Putamen (tissue), 1 donor: Measurements from ENCODE around the gene CLOCK.

Source experiments
- DNase-seq: peaks from one replicate; pipeline ENCODE4 v3.0.0-alpha.2; 2016; ENCODE audit warnings: low spot score

CLOCK gene

GRCh38 chr4:55475394-55476243 lies 71.1 kb downstream of the CLOCK start:
- DNase-seq = no peak

GRCh38 chr4:55469979-55470378 lies 76.7 kb downstream of the CLOCK start:
- DNase-seq = no peak

GRCh38 chr4:55468724-55469123 lies 78.0 kb downstream of the CLOCK start:
- DNase-seq = no peak

GRCh38 chr4:55466001-55466400 lies 80.7 kb downstream of the CLOCK start:
- DNase-seq = no peak

GRCh38 chr4:55458611-55459010 lies 88.1 kb downstream of the CLOCK start:
- DNase-seq = no peak

- DNase-seq = no peak
Measured at GRCh38 chr4:55458164-55458563, 88.5 kb downstream of the CLOCK start.

GRCh38 chr4:55450566-55450965 lies 96.1 kb downstream of the CLOCK start:
- DNase-seq = no peak

GRCh38 chr4:55447831-55448230 lies 98.9 kb downstream of the CLOCK start:
- no peak for DNase-seq

GRCh38 chr4:55447108-55447708 lies 99.5 kb downstream of the CLOCK start:
- DNase-seq = no peak

- no peak for DNase-seq
Measured at GRCh38 chr4:55446578-55446922, 100.2 kb downstream of the CLOCK start.

- no peak for DNase-seq
Measured at GRCh38 chr4:55445921-55446577, 100.7 kb downstream of the CLOCK start.

GRCh38 chr4:55444827-55445226 lies 101.9 kb downstream of the CLOCK start:
- DNase-seq = no peak

- DNase-seq = no peak
Measured at GRCh38 chr4:55442541-55442940, 104.2 kb downstream of the CLOCK start.

GRCh38 chr4:55440786-55441185 lies 105.9 kb downstream of the CLOCK start:
- DNase-seq = no peak

- no peak for DNase-seq
Measured at GRCh38 chr4:55439023-55439422, 107.7 kb downstream of the CLOCK start.

- DNase-seq = no peak
Measured at GRCh38 chr4:55438314-55438713, 108.4 kb downstream of the CLOCK start.

GRCh38 chr4:55437823-55438222 lies 108.9 kb downstream of the CLOCK start:
- DNase-seq = no peak

GRCh38 chr4:55437356-55437796 lies 109.3 kb downstream of the CLOCK start:
- DNase-seq = no peak

- DNase-seq = no peak
Measured at GRCh38 chr4:55435141-55435841, 111.4 kb downstream of the CLOCK start.

- no peak for DNase-seq
Measured at GRCh38 chr4:55431710-55432336, 114.9 kb downstream of the CLOCK start.

GRCh38 chr4:55424791-55425190 lies 121.9 kb downstream of the CLOCK start:
- no peak for DNase-seq

- no peak for DNase-seq
Measured at GRCh38 chr4:55416176-55416575, 130.5 kb downstream of the CLOCK start.
